Measurements from ENCODE around the gene CCDC92.
A peak's percentile ranks its signal among the peaks of the same experiment; 100 is the strongest.
"Not testable (repeated sequence)": the region's sequence is repeated elsewhere in the genome, so short reads cannot be mapped to it uniquely, and the experiment has no call there.

CCDC92 gene

GRCh38 chr12:123949770-123950165 is 22.9 kb downstream of the CCDC92 start:
- no peak for DNase-seq (ENCODE audit: low read depth, low spot score)

DNA sequence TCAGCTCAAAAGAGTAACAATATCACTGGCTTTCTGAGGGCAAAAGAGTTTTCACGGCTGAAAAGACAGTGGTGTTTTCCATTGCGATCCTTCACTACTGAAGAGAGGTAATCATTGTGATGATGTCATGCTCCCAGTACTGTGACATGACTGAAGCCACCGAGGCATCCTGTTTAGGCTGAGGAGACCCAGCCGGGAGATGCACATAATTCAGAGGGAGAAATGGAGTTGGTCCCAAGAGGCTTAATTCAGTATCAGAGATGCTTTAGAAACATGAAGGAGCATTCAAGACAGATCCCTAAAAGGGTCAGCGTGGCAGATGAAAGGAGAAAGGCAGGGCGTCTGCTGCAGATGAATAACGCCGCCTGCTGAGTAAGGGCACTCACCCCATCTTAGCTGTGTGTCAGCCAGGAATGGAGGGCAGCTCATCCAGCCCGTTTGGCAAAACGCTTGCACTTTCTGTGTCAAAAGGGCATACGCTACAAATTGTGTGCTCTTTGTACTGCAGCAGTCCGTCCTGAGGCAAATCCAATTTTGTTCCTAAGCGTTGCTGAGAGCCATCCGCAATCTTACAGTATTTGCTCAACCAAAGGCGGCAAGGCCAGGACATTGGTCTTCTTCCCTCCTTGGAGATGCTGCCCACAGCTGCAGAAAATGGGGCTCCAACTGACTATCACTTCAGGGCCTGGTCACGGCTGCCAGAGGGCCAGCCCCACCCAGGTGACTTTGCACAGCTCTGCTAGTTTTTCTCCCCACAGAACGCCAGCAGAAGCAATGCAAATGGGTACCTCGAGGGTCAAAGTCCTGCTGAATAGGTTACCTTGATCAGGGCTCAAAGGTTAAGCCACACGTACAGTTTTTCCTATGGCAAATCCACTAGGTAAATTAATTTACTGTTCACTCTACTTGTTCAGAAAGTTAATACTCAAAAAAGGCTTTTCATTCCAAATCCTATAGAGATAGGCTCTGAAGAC is 23.5 kb downstream of the CCDC92 start:
- no peak for DNase-seq (ENCODE audit: low read depth, low spot score)

- no peak for DNase-seq (ENCODE audit: low read depth, low spot score)
Measured at GRCh38 chr12:123948401-123948795, 24.2 kb downstream of the CCDC92 start.

DNA sequence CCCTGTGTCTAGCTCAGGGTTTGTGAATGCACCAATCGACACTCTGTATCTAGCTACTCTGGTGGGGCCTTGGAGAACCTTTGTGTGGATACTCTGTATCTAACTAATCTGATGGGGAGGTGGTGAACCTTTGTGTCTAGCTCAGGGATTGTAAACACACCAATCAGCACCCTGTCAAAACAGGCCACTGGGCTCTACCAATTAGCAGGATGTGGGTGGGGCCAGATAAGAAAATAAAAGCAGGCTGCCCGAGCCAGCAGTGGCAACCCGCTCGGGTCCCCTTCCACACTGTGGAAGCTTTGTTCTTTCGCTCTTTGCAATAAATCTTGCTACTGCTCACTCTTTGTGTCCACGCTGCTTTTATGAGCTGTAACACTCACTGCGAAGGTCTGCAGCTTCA is 25.1 kb downstream of the CCDC92 start:
- not testable (repeated sequence) for DNase-seq (ENCODE audit: low read depth, low spot score)

DNA sequence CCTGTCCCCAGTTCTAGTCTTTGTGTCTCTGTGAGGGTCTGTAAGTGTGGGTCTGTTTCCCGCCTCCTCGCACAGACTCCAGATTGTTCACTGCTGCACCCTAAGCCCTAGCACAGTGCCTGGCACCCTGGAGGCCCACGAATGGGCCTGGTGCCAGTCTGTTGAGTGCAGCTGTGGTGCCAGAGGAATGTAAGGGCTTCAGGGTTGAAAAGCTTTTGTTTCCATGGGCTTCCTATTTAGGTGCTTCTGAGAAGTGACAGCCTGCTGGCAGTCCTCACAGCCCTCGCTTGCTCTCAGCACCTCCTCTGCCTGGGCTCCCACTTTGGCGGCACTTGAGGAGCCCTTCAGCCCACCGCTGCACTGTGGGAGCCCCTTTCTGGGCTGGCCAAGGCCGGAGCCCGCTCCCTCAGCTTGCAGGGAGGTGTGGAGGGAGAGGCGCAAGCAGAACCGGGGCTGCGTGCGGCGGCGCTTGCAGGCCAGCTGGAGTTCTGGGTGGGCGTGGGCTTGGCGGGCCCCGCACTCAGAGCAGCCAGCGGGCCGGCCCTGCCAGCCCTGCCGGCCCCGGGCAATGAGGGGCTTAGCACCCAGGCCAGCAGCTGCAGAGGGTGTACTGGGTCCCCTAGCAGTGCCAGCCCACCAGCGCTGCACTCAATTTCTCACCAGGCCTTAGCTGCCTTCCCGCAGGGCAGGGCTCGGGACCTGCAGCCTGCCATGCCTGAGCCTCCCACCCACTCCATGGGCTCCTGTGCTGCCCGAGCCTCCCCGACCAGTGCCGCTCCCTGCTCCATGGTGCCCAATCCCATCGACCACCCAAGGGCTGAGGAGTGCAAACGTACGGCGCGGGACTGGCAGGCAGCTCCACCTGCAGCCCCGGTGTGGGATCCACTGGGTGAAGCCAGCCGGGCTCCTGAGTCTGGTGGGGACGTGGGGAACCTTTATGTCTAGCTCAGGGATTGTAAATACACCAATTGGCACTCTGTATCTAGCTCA is 25.8 kb downstream of the CCDC92 start:
- not testable (repeated sequence) for DNase-seq (ENCODE audit: low read depth, low spot score)

DNA sequence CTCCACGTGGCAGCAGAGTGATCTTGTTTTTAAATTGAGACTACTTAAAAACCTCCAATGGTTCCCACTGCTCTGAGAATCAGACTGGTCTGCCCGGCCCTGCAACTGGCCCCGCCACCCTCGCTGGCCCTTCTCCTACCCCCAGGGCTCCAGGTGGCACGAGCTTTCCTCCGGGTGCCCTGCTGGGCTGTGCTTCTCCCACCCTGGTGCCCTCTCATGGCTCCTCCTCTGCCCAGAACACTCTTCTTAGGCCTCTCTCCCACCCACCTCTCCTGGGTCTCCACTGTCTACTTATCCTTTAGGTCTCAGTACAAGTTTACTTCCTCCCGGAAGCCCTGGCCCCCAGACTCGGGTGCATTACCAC is 26.5 kb downstream of the CCDC92 start:
- DNase-seq (ENCODE audit: low read depth, low spot score) = no peak

DNA sequence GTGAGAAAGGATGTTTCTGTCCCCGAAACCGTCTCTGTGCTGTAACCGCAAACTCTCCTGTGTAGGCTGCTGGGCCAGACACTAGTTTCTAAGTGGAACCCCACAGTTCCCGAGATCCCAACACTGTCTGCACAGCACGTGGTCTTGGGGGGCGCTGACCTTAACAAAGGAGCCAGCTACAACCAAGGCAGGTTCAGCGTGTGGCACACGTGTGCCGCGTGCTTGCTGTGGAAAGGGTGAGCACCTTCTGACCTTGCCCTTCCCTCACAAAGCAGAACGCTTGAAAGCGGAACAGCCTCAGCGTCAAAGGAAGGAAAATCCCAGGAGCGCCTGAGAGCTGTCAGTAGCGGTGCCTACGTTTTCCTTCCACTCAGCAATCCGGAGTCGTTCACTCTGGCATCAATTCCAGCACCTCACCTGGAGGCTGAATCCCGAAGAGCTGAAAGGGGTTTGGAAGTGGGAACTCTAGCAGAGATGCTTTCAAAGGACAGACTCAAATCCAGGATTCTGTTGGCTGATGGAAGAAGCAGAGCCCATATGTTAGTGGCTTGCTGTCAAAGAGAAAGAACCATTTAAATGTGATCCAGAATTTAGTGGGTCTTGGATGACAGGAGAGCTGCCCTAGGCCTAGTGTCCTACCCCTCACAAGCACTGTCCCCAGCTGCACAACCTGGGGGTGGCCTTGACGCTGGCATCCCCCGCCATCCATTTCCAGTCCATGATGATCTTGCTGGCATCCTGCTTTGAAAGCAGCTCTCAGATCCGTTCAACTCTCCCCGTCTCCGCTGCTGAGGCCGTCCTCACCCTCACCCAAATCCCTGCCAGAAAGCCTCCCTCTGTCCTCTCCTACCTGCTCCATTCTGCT is 27.1 kb downstream of the CCDC92 start:
- DNase-seq (ENCODE audit: low read depth, low spot score) = no peak

- no peak for DNase-seq (ENCODE audit: low read depth, low spot score)
Measured at GRCh38 chr12:123944696-123945095, 27.9 kb downstream of the CCDC92 start.

GRCh38 chr12:123943816-123944215 is 28.8 kb downstream of the CCDC92 start:
- no peak for DNase-seq (ENCODE audit: low read depth, low spot score)

DNA sequence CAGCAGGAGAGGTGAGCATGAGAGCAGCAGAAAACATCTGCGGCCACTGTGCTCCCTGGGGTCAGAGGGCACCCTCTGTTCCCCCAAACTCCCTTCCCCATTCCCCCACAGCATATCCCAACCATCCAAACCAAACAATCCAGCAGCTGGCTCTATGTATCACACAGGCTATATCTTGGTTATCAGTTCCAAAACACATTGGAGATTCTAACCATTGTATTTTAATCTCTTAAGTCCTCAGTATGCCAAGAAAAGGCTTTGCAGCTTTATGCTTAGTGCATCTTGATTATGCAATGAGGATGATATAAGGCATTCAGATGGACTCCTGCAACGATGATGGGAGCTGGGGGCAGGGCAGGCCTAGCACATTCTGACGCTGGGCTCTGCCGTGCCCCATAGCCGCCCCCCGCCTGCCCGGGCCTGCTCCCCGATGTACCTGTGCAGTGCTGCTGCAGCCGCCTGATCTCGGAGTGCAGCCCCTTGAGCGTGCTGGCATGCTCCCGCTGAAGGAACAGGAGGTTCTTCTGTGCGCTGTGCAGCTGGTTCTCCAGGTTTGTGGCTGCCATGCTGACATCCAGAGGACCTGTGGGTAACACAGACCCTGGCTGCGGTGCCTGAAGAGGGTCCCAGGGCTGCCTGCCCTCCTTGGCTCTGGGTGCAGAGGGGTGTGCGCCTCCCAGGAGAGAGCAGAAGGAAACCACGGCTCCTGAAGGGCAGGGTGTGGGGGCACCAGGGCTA is 29.6 kb downstream of the CCDC92 start:
- no peak for DNase-seq (ENCODE audit: low read depth, low spot score)

- DNase-seq (ENCODE audit: low read depth, low spot score) = no peak
Measured at GRCh38 chr12:123942238-123942653, 30.4 kb downstream of the CCDC92 start.

- no peak for DNase-seq (ENCODE audit: low read depth, low spot score)
Measured at GRCh38 chr12:123941624-123942237, 30.9 kb downstream of the CCDC92 start.

- DNase-seq (ENCODE audit: low read depth, low spot score) = no peak
Measured at GRCh38 chr12:123941000-123941399, 31.6 kb downstream of the CCDC92 start.

DNA sequence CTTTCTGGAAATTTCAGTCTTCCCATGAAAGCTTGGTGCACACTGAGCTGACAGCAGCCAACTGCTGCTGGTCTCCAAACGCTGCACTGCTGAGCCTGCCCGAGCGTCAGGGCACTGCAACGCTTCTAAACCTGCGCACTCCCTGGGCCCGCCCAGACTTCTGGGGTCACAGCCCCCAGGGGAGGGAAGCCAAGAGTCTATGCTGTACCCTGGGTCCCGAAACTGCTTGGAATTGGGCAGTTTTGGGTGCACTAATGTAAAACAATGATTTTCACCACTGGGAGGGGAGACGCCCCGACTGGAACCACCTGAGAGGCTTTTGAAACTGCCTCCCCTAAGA is 32.0 kb downstream of the CCDC92 start:
- DNase-seq (ENCODE audit: low read depth, low spot score) = no peak

- no peak for DNase-seq (ENCODE audit: low read depth, low spot score)
Measured at GRCh38 chr12:123939716-123940626, 32.7 kb downstream of the CCDC92 start.

- no peak for DNase-seq (ENCODE audit: low read depth, low spot score)
Measured at GRCh38 chr12:123938679-123939480, 33.8 kb downstream of the CCDC92 start.

DNA sequence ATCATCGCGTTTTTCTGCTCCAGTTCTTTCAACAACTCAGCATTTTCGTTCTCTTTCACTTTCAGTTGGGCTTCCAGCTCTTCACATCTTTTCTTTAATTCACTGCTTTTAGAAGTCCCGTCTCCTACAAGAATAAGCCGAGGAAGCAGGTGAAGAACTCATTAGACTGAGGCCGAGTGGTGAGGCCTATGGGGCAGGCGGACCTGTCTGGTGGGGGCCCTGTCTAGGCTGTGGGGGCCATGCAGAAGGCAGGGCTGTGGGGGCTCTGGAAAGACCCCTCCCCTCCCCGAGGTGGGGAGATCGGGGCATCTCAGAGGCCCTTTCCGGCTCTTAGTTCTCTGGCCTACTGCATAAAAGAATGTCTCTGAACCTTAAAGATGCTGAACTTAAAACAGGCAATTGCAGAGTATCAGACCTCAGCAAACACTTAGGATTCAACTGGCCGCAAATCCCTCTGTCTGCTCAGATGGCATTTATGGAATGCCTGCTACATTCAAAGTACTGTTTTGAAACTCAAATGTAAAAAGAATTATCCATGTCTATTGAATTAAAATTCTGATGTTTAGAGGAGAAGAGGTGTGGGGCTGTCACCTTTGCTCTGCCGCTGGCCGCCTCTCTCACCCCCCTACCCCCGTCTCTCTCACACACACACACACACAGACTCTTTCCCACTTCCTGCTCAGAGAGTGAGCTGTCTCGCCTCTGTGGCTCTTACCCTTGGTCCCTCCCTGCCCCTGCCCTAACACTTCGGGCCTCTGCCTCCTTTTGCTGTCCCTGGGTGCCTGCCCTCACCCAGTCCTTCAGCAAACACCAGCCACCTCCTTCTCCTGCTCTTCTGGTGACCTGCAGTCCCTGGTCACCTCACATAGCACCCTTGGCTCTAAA is 34.7 kb downstream of the CCDC92 start:
- peak; percentile 8 for DNase-seq (ENCODE audit: low read depth, low spot score)

All from activated naive CD8-positive, alpha-beta T cell treated with anti-CD3 and anti-CD28 coated beads, Interleukin-2, amount 50 U/mL, for 16 hours (primary cell).